GM19099 (cell line): Measurements from ENCODE around the gene HPRT1.

Source experiments
- POLR2A ChIP-seq: IDR thresholded peaks from 3 replicates; pipeline ENCODE4 v1.6.1; 2011; ENCODE audit warnings: low read depth; ENCODE audit not compliant: insufficient read length; ENCODE audit errors: extremely low read depth

Gene HPRT1

GRCh38 chrX:134460005-134460861 is at the start of gene HPRT1:
TSS of gene HPRT1 (plus strand) at chrX:134460165. CDS start at chrX:134460312, 147 bp downstream.
- TF ChIP-seq POLR2A = peak; percentile 69

- TF ChIP-seq POLR2A = no peak
Measured at GRCh38 chrX:134416087-134416486, 43.9 kb upstream of the HPRT1 start.

- no peak for TF ChIP-seq POLR2A
Measured at GRCh38 chrX:134418317-134419113, 41.5 kb upstream of the HPRT1 start.

- no peak for TF ChIP-seq POLR2A
Measured at GRCh38 chrX:134419784-134420183, 40.2 kb upstream of the HPRT1 start.

GRCh38 chrX:134423606-134424005 is 36.4 kb upstream of the HPRT1 start:
- no peak for TF ChIP-seq POLR2A

- no peak for TF ChIP-seq POLR2A
Measured at GRCh38 chrX:134426281-134426680, 33.7 kb upstream of the HPRT1 start.

- no peak for TF ChIP-seq POLR2A
Measured at GRCh38 chrX:134431894-134432293, 28.1 kb upstream of the HPRT1 start.

- TF ChIP-seq POLR2A = no peak
Measured at GRCh38 chrX:134435894-134436293, 24.1 kb upstream of the HPRT1 start.

- TF ChIP-seq POLR2A = no peak
Measured at GRCh38 chrX:134443020-134443419, 16.9 kb upstream of the HPRT1 start.

- no peak for TF ChIP-seq POLR2A
Measured at GRCh38 chrX:134443461-134443860, 16.5 kb upstream of the HPRT1 start.

- TF ChIP-seq POLR2A = no peak
Measured at GRCh38 chrX:134444681-134445080, 15.3 kb upstream of the HPRT1 start.

GRCh38 chrX:134452596-134452995 is 7.4 kb upstream of the HPRT1 start:
- no peak for TF ChIP-seq POLR2A

GRCh38 chrX:134453631-134454030 is 6.3 kb upstream of the HPRT1 start:
- no peak for TF ChIP-seq POLR2A

- TF ChIP-seq POLR2A = no peak
Measured at GRCh38 chrX:134454506-134454905, 5.5 kb upstream of the HPRT1 start.

- no peak for TF ChIP-seq POLR2A
Measured at GRCh38 chrX:134457708-134458107, 2.3 kb upstream of the HPRT1 start.

GRCh38 chrX:134459683-134460004 is 321 bp upstream of the HPRT1 start:
- TF ChIP-seq POLR2A = no peak
